ENCODE results near the gene BTNL9.

DNA sequence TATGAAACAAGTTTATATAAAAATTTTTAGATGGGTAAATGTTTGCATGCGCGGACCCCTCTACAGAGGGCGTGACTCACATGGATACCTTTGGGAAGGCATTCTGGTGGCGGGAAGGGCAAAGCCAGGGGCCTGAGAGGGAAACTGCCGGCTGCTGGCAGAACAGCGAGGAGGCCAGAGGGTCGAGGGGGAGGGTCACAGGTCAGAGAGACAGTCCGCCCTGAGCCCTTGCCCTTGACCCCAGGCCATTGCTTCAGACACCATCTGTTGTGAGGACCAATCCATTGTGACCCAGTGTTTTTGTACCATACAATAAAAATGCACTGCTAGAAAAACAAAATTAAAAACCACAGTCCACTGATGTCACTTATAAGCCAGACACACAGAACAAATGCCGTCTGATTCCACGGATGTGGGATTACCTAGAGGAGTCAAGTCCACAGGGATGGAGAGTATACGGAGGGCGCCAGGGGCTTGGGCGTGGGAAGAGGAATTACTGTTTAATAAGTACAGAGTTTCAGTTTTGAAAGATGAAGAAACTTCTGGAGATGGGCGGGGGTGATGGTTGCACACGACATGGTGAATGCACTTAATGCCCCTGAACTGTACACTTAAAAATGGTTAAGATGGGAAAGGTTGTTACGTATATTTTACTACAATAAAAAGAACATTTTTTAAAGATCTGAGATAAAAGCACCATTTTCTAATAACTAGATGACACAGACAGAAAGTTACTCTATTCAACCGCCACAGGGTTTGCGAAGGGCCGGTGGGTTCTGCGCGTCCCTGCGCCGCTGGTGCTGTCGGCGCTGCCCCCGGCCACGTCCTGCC lies 12.0 kb downstream of the BTNL9 start:
- TF ChIP-seq, protein P1, sequence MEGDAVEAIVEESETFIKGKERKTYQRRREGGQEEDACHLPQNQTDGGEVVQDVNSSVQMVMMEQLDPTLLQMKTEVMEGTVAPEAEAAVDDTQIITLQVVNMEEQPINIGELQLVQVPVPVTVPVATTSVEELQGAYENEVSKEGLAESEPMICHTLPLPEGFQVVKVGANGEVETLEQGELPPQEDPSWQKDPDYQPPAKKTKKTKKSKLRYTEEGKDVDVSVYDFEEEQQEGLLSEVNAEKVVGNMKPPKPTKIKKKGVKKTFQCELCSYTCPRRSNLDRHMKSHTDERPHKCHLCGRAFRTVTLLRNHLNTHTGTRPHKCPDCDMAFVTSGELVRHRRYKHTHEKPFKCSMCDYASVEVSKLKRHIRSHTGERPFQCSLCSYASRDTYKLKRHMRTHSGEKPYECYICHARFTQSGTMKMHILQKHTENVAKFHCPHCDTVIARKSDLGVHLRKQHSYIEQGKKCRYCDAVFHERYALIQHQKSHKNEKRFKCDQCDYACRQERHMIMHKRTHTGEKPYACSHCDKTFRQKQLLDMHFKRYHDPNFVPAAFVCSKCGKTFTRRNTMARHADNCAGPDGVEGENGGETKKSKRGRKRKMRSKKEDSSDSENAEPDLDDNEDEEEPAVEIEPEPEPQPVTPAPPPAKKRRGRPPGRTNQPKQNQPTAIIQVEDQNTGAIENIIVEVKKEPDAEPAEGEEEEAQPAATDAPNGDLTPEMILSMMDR (conservative IDR thresholded peaks at IDR 0.05; ENCODE audit: low read length), result no peak
- no peak for TF ChIP-seq EZH2phosphoT487 (IDR thresholded peaks at IDR 0.05; ENCODE audit: borderline replicate concordance, low read depth, low read length)

Measured in OCI-LY7 (cell line).